HG02798 (cell line): ENCODE data around the gene JKAMP.

Experiments
- ATAC-seq: cut with Tn5 transposase; IDR thresholded peaks from one replicate; pipeline ENCODE4 v1.9.1; 2021; ENCODE audit warnings: mild to moderate bottlenecking; ENCODE audit not compliant: unreplicated experiment, poor library complexity

JKAMP gene

GRCh38 chr14:59534361-59534987 lies 50.2 kb downstream of the JKAMP start:
- no peak for ATAC-seq

DNA sequence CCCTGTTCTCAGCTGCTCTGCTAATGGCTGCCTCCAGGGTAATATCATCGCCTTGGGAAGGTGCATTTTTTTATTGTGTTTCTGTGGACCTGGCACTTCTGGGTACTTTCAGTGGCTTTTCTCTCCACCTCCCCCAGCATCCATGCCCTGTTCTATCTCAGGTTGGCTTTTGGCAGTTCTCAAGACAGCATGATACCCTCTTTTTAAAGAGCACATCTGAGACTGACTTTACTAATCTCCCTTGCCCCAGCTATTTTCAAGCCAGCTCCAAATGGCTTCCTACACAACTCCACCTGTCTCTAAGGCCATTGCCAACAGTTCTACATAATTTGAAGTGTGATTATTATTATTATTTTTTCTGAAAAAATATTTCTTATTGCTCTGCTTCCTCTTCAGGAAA lies 53.2 kb downstream of the JKAMP start:
- ATAC-seq: no peak

GRCh38 chr14:59538936-59539335 lies 54.6 kb downstream of the JKAMP start:
- ATAC-seq: no peak

DNA sequence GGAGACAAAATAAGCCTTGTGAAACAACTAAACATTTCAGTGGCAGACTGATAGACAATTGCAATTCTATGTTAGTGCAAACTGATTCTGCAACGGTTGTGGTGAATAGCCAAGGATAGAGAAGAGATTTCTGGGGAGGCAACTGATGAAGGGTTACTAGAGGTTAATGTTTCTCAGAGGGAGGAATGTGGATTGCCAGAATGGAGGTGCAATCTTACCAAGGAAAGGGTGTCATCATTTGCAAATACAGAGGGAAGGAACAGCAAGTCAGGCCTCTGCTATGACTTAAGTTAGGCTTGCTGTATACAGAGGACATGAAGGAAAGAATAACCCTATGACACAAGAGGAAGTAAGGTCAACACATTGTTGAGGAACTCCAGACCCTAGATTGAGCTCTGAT lies 56.5 kb downstream of the JKAMP start:
- no peak for ATAC-seq

DNA sequence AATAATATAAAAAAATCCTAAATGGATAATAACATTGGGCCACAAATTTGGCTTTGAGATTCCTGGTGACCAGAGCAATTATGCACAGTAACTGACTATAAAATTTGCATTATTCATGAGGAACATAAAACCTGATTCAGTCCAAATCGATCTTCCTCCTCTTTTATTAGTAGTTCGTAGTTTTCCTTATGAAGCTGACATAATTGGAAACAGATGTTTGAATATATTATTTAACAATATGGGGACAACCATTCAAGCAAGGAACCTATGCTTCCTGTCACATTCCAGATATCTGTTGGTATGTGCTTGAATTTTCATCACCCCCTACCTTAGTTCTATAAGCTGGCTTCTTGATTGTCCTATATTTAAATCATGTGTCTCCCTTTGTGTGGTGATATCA lies 57.4 kb downstream of the JKAMP start:
- ATAC-seq: no peak

DNA sequence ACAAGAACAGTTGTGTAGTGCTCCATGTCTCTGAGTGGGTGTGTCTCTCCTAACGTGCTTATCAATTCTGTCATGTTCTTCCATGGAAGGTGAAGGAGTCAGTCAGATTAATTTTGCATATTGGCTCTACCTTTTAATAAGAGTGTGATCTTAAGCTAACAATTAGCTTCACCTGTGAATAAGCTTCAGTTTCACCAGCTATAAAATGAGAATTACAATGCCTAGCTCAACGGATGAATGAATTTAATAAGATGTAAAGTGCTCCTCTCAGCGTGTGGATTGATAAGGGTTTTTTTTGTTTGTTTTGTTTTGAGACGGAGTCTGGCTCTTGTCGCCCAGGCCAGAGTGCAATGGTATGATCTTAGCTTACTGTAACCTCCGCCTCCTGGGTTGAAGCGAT lies 59.6 kb downstream of the JKAMP start:
- no peak for ATAC-seq

DNA sequence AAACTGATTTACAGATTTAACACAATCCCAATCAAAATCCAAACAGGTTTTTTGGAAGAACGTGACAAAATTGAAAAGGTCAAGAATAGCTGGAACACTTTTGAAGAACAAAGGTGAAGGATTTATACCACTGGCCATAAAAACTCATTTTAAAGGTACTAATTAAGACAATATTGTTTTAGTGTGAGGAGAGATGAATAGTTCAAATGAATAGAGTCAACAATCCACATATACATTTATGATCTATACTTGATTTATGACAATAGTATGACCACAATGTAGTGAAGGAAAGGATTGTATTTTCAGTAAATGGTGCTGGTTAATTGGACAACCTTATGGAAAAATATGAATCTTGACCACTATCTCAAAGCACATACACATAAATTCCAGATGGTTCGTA lies 63.0 kb downstream of the JKAMP start:
- ATAC-seq: no peak
